ENCODE results near the gene NEGR1. TPM values are rescaled to one million over a fixed set of nuclear protein-coding genes. Genes with fewer than 3 reads are reported as not detected.

Gene NEGR1
- total RNA-seq, 4 donors from 2014 or later, result 4.1 to 12.4 (median 10.2) TPM

DNA sequence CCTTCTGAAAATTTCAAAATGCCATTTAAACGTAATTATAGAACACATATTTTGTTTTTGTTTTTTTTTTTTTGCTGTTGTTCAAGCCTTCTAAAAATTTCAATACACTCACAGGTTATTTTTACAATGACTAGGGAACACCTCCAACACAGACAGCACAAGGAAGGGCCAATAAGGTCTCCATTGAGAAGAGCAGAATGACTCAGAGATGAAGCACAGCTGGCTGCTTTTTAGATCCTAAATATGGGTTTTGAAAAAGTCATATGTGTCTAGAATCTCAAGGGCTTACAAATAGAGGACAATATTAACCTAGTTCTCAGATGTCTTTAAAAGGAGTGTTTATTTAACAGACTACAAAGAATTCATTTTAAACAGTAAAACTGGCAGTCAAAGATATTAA is 104.6 kb downstream of the NEGR1 start:
- H3K27me3 ChIP-seq, result no peaks in the 10 kb centered on the region
- no peak for DNase-seq
- H3K4me1 ChIP-seq, result no peaks in the 10 kb centered on the region
- intact Hi-C loops (cut with DNase I), result no loop called here
- TF ChIP-seq, protein P1, sequence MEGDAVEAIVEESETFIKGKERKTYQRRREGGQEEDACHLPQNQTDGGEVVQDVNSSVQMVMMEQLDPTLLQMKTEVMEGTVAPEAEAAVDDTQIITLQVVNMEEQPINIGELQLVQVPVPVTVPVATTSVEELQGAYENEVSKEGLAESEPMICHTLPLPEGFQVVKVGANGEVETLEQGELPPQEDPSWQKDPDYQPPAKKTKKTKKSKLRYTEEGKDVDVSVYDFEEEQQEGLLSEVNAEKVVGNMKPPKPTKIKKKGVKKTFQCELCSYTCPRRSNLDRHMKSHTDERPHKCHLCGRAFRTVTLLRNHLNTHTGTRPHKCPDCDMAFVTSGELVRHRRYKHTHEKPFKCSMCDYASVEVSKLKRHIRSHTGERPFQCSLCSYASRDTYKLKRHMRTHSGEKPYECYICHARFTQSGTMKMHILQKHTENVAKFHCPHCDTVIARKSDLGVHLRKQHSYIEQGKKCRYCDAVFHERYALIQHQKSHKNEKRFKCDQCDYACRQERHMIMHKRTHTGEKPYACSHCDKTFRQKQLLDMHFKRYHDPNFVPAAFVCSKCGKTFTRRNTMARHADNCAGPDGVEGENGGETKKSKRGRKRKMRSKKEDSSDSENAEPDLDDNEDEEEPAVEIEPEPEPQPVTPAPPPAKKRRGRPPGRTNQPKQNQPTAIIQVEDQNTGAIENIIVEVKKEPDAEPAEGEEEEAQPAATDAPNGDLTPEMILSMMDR (IDR thresholded peaks at IDR 0.05), result no peak
- TF ChIP-seq POLR2A (IDR thresholded peaks at IDR 0.05), result no peak
- H3K27ac ChIP-seq, result no peak overlapping the region
- 89 to 91% methylated on average over 1 of the region's 1 CpG for WGBS, 2 donors
- H3K36me3 ChIP-seq, result no peaks in the 10 kb centered on the region
- H3K9me3 ChIP-seq, result no peaks in the 10 kb centered on the region
- no peak overlapping the region for H3K4me3 ChIP-seq (replicated peaks in 1 of 3)

DNA sequence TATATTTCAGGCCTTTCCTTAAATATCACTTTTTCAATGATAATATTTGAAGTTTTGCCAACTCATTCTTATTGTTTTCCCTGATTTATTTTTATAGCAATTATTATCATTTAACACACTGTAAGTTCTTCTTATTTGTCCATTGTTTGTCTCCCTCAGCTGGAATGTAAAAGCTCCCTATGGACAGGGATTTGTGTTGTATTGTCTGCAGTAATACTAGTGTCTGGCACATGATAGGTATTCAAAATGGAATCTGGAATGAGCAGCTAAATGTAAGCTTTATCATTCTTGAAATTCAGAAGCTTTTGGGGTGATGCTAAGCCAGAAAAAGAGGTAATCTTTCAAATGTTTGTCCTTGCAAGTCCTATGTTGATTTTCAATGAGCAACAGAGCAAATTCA is 112.1 kb downstream of the NEGR1 start:
- Histone ChIP-seq H3K4me1 (no peaks in the 10 kb centered on the region), H3K4me3 (replicated peaks in 1 of 3) (no peak overlapping the region), H3K27me3 (no peaks in the 10 kb centered on the region), H3K9me3 (no peaks in the 10 kb centered on the region), H3K36me3 (no peaks in the 10 kb centered on the region), H3K27ac (no peak overlapping the region)
- TF ChIP-seq, protein P1 (IDR thresholded peaks at IDR 0.05), result no peak
- no peak for TF ChIP-seq POLR2A (IDR thresholded peaks at IDR 0.05)
- intact Hi-C loops (cut with DNase I), result no loop called here
- no peak for DNase-seq

DNA sequence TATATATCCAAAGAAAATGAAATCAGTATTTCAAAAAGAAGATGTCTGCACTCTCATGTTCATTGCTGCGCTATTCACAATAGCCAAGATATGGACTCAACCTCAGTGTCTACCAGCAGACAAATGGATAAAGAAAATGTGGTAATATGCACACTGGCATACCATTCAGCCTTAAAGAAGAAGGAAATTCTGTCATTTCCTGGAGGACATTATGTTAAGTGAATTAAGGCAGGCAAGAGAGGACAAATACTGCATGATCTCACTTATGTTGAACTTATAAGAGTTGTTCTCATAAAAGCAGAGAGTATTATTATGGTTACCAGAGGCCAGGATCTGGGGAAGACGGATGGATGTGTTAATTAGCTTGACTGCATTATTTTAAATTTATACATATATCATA is 115.9 kb downstream of the NEGR1 start:
- no peaks in the 10 kb centered on the region for H3K27me3 ChIP-seq
- TF ChIP-seq, protein P1 (IDR thresholded peaks at IDR 0.05), result no peak
- TF ChIP-seq POLR2A (IDR thresholded peaks at IDR 0.05), result no peak
- no peaks in the 10 kb centered on the region for H3K36me3 ChIP-seq
- H3K27ac ChIP-seq, result no peak overlapping the region
- no peak overlapping the region for H3K4me3 ChIP-seq (replicated peaks in 1 of 3)
- DNase-seq, result no peak
- H3K4me1 ChIP-seq, result no peaks in the 10 kb centered on the region
- 93% methylated on average over 2 of the region's 2 CpGs for WGBS, 2 donors
- intact Hi-C loops (cut with DNase I), result no loop called here
- H3K9me3 ChIP-seq, result no peaks in the 10 kb centered on the region

DNA sequence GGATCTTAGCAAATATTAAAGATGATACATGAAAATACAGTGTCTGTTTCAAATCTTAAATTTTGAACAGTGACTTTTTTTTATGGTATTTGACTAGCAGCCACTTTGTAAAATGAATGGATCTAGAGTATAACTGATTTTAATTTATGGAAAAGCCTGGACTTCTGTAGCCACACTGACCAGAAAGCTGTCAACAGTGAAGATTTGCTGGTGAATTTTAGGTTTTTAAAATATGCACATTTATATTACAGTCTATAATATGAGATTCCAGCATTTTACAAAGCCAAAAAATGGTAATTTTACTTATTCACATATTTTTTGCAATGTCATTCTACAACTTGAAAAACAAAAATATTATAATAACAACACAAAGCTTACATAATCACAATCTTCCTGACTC is 131.8 kb downstream of the NEGR1 start:
- no peaks in the 10 kb centered on the region for H3K4me1 ChIP-seq
- H3K36me3 ChIP-seq, result no peaks in the 10 kb centered on the region
- no peaks in the 10 kb centered on the region for H3K27me3 ChIP-seq
- DNase-seq, result no peak
- no peak for TF ChIP-seq POLR2A (IDR thresholded peaks at IDR 0.05)
- TF ChIP-seq, protein P1 (IDR thresholded peaks at IDR 0.05), result no peak
- no peaks in the 10 kb centered on the region for H3K9me3 ChIP-seq
- H3K4me3 ChIP-seq (replicated peaks in 1 of 3), result no peak overlapping the region
- intact Hi-C loops (cut with DNase I), result no loop called here
- H3K27ac ChIP-seq, result no peak overlapping the region

DNA sequence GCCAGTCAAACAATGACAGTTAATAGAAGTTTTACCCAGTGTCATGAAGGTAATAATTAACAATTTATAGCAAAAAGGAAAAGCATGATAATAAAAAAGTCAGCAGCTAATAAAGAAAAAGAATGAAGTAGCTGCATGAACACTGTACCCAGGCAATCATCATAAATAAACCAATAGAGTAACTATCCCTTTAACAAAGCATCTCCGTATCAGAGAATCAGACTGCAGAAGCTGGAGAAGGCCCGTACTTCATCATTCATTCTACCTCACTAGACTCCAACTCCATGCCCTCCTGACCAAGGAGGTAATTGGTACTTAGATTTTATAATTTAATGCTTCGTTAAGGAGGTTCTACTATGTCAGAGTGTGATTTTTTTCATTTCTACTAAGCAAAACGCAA is 140.5 kb downstream of the NEGR1 start:
- H3K27ac ChIP-seq, result no peak overlapping the region
- intact Hi-C loops (cut with DNase I), result no loop called here
- H3K36me3 ChIP-seq, result no peaks in the 10 kb centered on the region
- no peak for DNase-seq
- H3K27me3 ChIP-seq, result no peaks in the 10 kb centered on the region
- no peaks in the 10 kb centered on the region for H3K4me1 ChIP-seq
- H3K4me3 ChIP-seq (replicated peaks in 1 of 3), result no peak overlapping the region
- H3K9me3 ChIP-seq, result no peaks in the 10 kb centered on the region
- WGBS, 2 donors, result 90 to 91% methylated on average over 4 of the region's 4 CpGs
- TF ChIP-seq, protein P1 (IDR thresholded peaks at IDR 0.05), result no peak
- TF ChIP-seq POLR2A (IDR thresholded peaks at IDR 0.05), result no peak

Measured in thyroid gland (tissue), 4 donors.